CD4-positive, alpha-beta T cell treated with Interleukin-1 beta for 1 hour (primary cell): ENCODE data around the gene FUT3.

Experiments
- DNase-seq, 2 donors: peaks; one replicate each; pipeline ENCODE4 v3.0.0-alpha.2; 2020 to 2022

Gene FUT3

GRCh38 chr19:5799247-5800241 is 51.7 kb downstream of the FUT3 start:
- DNase-seq, result no peak

GRCh38 chr19:5798244-5798643 is 53.0 kb downstream of the FUT3 start:
- no peak for DNase-seq

- no peak for DNase-seq
Measured at GRCh38 chr19:5795382-5795919, 55.8 kb downstream of the FUT3 start.

GRCh38 chr19:5793188-5793587 is 58.1 kb downstream of the FUT3 start:
- DNase-seq, result no peak
